SH-SY5Y (cell line): ENCODE data around the gene COQ9.

Experiments
- GATA2 ChIP-seq: IDR thresholded peaks from 2 replicates; pipeline ENCODE4 v1.6.1; 2011; ENCODE audit warnings: mild to moderate bottlenecking, low read depth, low read length
- GATA3 ChIP-seq: IDR thresholded peaks from 2 replicates; pipeline ENCODE4 v1.6.1; 2011; ENCODE audit warnings: low read depth, mild to moderate bottlenecking, low read length, moderate library complexity

GRCh38 chr16:57479976-57480753 is 32.9 kb downstream of the COQ9 start:
- TF ChIP-seq GATA2 (no peak), GATA3 (no peak)
